Epithelial cell of esophagus (primary cell): ENCODE results near the gene CENPQ.

Experiments
- DNase-seq: peaks from one replicate; pipeline ENCODE4 v3.0.0; 2010; ENCODE audit warnings: low read depth
- H3K4me3 ChIP-seq: 2 replicates; pipeline ENCODE4 v1.5.1; 2011; ENCODE audit warnings: mild to moderate bottlenecking, low read length, control low read depth
- CTCF ChIP-seq: IDR thresholded peaks from 2 replicates; pipeline ENCODE4 v1.5.1; 2011; ENCODE audit warnings: low read depth, mild to moderate bottlenecking, low read length, control low read depth, inconsistent platforms; ENCODE audit not compliant: insufficient read depth; ENCODE audit errors: missing control alignments

The CENPQ gene

GRCh38 chr6:49528571-49528970 lies 65.4 kb downstream of the CENPQ start:
- TF ChIP-seq CTCF, result no peak
- DNase-seq, result peak; percentile 77
- no peak overlapping the region for H3K4me3 ChIP-seq

GRCh38 chr6:49530141-49530776 lies 67.1 kb downstream of the CENPQ start:
- H3K4me3 ChIP-seq, result no peak overlapping the region
- peak; percentile 51 for DNase-seq
- TF ChIP-seq CTCF, result no peak

- no peak overlapping the region for H3K4me3 ChIP-seq
- DNase-seq, result peak; percentile 74
- peak; percentile 61 for TF ChIP-seq CTCF
Measured at GRCh38 chr6:49531774-49532569, 68.8 kb downstream of the CENPQ start.

- no peak overlapping the region for H3K4me3 ChIP-seq
- no peak for TF ChIP-seq CTCF
- DNase-seq, result no peak
Measured at GRCh38 chr6:49535795-49536194, 72.6 kb downstream of the CENPQ start.

GRCh38 chr6:49539102-49539501 lies 75.9 kb downstream of the CENPQ start:
- no peak for DNase-seq
- H3K4me3 ChIP-seq, result no peak overlapping the region
- no peak for TF ChIP-seq CTCF

GRCh38 chr6:49540614-49541013 lies 77.4 kb downstream of the CENPQ start:
- DNase-seq, result peak; percentile 83
- TF ChIP-seq CTCF, result no peak
- H3K4me3 ChIP-seq, result no peak overlapping the region
